Choroid plexus epithelial cell (primary cell): ENCODE data around the gene CASP2.

ENCODE experiments used
- DNase-seq: peaks from one replicate; pipeline ENCODE4 v3.0.0-alpha.2; 2010; ENCODE audit warnings: low read depth
- H3K4me3 ChIP-seq: 2 replicates; pipeline ENCODE4 v1.5.1; 2011; ENCODE audit warnings: low read depth, mild to moderate bottlenecking, control low read depth, low read length, moderate library complexity
- TF ChIP-seq, protein P1 (sequence below): conservative IDR thresholded peaks from 2 replicates; pipeline ENCODE4 v1.5.1; 2011; ENCODE audit warnings: low read depth, mild to moderate bottlenecking, control low read depth, inconsistent platforms, low read length, moderate library complexity

Gene CASP2

DNA sequence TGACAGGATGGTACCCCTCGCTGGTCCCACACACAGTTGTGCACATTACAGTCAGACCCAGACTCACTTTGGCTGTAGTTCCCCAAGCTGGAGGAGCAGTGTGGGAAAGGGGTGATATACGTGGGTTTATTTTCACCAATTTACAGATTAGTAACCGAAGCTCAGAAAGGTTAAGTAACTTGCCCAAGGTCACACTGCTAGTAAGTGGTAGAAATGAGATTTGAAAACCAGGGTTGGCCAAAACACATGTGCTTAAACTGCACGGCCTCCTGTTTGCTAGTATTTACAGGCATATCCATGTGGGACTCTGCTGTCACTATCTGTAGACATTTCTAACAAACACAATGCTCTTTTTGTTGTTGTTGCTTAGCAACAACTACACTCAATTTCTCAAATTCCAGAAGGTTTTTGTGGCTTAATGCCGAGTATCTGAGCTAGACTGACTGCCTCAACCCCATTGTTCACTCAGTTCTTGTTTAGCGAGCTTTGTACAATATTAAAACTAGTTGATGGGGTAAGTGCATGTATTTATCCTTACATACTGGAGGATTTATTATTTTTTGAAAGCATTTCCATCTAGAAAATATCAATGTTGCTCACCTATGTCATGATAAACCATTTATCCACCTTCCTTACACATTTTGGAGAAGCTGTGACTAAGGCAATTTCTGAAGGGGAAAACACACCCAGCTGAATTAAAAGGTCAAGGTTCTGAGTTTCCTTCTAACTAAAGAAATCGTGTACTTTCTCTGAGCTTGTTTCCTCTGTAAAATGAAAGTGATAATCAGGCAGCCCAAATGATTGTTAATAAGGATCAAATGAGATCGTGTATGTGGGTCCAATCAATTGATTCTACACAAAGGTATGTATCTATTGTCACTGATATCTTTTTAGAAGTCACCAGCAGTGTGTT lies 8.7 kb upstream of the CASP2 start:
- TF ChIP-seq, protein P1, sequence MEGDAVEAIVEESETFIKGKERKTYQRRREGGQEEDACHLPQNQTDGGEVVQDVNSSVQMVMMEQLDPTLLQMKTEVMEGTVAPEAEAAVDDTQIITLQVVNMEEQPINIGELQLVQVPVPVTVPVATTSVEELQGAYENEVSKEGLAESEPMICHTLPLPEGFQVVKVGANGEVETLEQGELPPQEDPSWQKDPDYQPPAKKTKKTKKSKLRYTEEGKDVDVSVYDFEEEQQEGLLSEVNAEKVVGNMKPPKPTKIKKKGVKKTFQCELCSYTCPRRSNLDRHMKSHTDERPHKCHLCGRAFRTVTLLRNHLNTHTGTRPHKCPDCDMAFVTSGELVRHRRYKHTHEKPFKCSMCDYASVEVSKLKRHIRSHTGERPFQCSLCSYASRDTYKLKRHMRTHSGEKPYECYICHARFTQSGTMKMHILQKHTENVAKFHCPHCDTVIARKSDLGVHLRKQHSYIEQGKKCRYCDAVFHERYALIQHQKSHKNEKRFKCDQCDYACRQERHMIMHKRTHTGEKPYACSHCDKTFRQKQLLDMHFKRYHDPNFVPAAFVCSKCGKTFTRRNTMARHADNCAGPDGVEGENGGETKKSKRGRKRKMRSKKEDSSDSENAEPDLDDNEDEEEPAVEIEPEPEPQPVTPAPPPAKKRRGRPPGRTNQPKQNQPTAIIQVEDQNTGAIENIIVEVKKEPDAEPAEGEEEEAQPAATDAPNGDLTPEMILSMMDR, result no peak
- peak; percentile 86 for DNase-seq
- no peak overlapping the region for H3K4me3 ChIP-seq

DNA sequence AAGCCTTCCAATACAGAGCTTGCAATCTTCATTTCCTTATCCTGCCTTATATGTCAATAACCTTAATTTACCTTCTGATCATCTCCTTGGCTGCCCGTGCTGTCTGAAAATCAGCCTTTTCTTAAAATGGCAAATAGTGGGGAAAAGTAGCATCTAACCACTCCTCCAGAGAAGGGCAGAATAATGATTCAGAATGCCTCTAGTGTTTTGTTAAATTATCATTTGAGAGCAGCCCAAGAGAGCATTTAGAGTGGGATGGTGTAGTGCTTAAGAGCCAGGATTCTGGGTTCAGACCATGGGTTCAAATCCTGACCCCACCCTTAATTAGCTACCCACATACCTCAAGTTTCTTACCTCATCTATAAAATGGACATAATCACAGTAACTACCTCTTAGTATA lies 8.0 kb upstream of the CASP2 start:
- no peak overlapping the region for H3K4me3 ChIP-seq
- DNase-seq, result no peak
- TF ChIP-seq, protein P1, result no peak

DNA sequence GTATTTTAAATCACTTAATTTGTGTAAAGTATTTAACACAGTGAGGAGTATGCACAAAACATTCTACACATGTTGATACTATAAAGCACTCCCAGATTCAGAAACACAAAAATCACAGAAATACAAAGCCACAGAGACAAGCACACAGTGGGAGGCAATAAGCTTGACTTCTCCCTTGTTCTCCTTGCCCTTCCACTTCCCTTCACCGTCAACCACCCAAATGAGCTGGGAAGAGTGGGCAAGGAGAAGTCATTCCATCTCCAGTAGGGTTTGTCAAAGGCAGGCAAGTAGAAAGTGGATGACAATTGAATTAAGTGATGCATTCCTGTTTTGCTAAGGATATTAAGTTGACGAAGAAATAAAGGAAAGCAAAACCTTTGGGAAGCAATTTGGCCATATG lies 7.6 kb upstream of the CASP2 start:
- DNase-seq, result no peak
- TF ChIP-seq, protein P1, result no peak
- H3K4me3 ChIP-seq, result no peak overlapping the region

DNA sequence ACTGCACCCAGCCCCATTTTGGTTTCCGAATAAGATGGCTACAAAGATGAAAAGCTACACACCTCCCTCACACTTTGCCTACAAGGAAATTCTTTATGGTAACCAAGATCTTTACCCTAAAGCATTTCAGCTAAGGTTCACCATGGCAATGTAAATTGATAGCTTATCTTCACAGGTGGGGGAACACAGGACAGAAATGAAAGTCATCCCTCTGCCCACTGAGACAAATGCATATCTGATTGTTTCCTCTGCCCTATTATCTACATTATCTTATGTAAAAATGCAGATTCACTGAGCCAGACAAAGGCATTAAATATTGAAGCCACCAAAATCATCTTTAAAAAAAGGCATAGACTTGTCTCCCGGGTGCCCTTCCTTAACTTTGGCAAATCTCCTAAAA lies 6.6 kb upstream of the CASP2 start:
- DNase-seq, result no peak
- TF ChIP-seq, protein P1, result no peak

DNA sequence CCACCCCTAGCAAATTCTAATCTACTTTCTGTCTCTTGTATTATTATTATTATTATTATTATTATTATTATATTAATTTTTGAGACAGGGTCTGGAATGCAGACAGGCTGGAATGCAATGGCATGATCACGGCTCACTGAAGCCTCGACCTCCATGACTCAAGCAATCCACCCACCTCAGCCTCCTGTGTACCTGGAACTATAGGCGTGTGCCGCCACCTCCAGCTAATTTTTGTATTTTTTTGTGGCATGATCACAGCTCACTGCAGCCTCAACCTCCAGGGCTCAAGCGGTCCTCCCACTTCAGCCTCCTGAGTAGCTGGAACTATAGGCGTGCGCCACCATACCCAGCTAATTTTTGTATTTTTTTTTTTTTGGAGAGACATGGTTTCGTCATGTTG lies 6.0 kb upstream of the CASP2 start:
- no peak overlapping the region for H3K4me3 ChIP-seq
- TF ChIP-seq, protein P1, result no peak
- no peak for DNase-seq

More for the DNA sequence above, 6.6 kb upstream of the CASP2 start:
- H3K4me3 ChIP-seq, result no peak overlapping the region

DNA sequence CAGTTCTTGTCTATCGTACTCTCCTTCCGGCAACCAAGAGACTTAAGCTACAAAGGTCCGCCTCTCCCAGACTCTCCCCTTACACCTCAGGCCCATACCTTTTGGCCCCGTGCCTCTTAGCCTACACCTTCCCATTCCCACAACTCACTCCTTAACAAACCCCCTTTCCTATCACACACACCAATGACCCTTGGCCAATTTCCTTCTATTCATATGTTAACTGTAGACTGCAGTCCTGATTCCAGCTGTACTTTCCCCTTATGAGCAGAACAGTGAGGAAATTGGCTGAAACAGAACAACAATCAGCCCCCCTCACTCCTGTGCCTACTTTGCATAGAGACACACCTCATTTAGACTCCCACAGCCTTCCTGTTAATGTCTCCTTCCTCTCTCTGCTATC lies 4.8 kb upstream of the CASP2 start:
- TF ChIP-seq, protein P1, result no peak
- no peak for DNase-seq
- H3K4me3 ChIP-seq, result no peak overlapping the region
